ENCODE measurements around the gene ATXN3. TPM values are rescaled to one million over a fixed set of nuclear protein-coding genes. Genes with fewer than 3 reads are reported as not detected.

The ATXN3 gene
- polyA plus RNA-seq, 1 of the 3 experiments (the other 2 are of a cell fraction), result 10.2 TPM

DNA sequence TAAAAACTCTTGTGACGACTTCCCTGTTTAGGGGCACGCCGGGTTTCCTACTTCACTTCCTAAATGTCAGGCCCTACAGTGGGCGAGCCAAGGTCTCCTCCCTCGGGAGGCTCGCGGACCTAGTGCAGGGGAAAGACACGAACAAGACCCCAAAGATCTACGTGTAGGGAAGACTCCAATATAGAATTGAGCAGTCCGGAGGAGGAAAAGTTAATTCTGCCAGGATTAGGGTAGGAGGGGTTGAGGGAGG lies 564 bp downstream of the ATXN3 start:
- WGBS (ENCODE audit: low lambda C conversion rate), result 0% methylated on average over 10 of the region's 10 CpGs

DNA sequence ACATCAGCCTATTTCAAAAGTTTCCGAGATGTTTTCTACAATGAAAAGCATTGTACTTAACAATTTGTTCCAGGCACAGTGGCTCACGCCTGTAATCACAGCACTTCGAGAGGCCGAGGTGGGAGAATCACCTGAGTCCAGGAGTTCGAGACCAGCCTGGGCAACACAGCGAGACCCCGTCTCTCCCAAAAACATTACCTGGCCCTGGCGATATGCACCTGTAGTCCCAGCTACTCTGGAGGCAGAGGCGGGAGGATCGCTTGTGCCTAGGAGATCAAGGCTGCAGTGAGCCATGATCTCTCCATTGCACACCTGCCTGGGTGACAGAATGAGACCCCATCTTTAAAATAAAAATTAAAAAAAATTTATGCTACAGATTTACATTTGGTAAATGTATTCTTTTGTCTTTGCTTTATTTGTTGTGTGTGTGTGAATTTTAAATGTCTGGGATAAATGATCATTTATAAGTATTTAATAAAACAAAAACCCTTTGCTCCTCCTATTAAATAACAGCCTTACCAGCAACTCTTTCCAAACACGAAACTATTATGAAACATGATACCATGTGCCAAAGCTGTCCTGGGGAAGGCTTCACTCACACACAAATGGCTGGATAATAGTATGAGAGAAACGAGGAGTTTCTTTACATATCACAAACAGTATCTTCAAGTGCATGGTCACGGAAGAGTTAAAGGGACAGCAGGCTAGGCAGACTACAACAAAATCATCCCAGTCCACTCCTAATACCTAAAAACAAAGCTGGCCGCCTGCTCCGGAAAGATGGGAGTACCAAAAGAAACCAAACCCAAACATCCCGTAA lies 1.1 kb downstream of the ATXN3 start:
- POLR2A ChIA-PET, result interaction anchor here (2.2 to 3.7 kb wide), 2 partner anchors 16 to 65 kb away, joined by 13 to 47 read pairs; partner anchors contain the start of genes CPSF2, NDUFB1 and TRIP11
- H4K20me1 ChIP-seq (ENCODE audit: insufficient read depth), result peaks cover 7% of the 10 kb centered on the region; the same call in 1 of the 2 replicates
- peak overlapping the region; percentile 67 to 82 for H3K4me3 ChIP-seq (ENCODE audit: low read depth in 2 of 2, low read length in 1 of 2)
- DNase-seq, result no peak
- CTCF ChIA-PET, result interaction anchor here (1.2 to 4.0 kb wide), 3 partner anchors 12 to 91 kb away, joined by 3 to 100 read pairs (median 9); partner anchors contain the start of genes CPSF2 and NDUFB1
- H2AFZ ChIP-seq (ENCODE audit: low read depth), result peak overlapping the region; percentile 75
- 54% methylated on average over 13 of the region's 16 CpGs for WGBS (ENCODE audit: low lambda C conversion rate)
- peak overlapping the region; percentile 85 for H3K9ac ChIP-seq
- H3K4me1 ChIP-seq (ENCODE audit: control insufficient read depth in 1 of 2, insufficient read depth in 2 of 2, low read depth in 1 of 2, low read length in 1 of 2), result peaks cover 3 to 4% of the 10 kb centered on the region in 2 experiments; a peak in 2 of 4 replicates
- peak overlapping the region; percentile 73 for H3K4me2 ChIP-seq
- H3K9me3 ChIP-seq, result no peaks in the 10 kb centered on the region
- TF ChIP-seq TEAD4 (IDR thresholded peaks at IDR 0.05; ENCODE audit: borderline replicate concordance, insufficient read depth) (no peak), CHD2 (IDR thresholded peaks at IDR 0.05; ENCODE audit: low read length, partially characterized antibody) (no peak), SIN3A (IDR thresholded peaks at IDR 0.05; ENCODE audit: borderline replicate concordance, low read depth, low read length) (0 out of 2 replicates have a peak, but pooled peaks have one; percentile 45), TCF12 (IDR thresholded peaks at IDR 0.05) (no peak), JUND (IDR thresholded peaks at IDR 0.05) (no peak), MXI1 (IDR thresholded peaks at IDR 0.05; ENCODE audit: low read depth, low read length) (0 out of 2 replicates have a peak, but pooled peaks have one; percentile 5)
- TF ChIP-seq, protein P1, sequence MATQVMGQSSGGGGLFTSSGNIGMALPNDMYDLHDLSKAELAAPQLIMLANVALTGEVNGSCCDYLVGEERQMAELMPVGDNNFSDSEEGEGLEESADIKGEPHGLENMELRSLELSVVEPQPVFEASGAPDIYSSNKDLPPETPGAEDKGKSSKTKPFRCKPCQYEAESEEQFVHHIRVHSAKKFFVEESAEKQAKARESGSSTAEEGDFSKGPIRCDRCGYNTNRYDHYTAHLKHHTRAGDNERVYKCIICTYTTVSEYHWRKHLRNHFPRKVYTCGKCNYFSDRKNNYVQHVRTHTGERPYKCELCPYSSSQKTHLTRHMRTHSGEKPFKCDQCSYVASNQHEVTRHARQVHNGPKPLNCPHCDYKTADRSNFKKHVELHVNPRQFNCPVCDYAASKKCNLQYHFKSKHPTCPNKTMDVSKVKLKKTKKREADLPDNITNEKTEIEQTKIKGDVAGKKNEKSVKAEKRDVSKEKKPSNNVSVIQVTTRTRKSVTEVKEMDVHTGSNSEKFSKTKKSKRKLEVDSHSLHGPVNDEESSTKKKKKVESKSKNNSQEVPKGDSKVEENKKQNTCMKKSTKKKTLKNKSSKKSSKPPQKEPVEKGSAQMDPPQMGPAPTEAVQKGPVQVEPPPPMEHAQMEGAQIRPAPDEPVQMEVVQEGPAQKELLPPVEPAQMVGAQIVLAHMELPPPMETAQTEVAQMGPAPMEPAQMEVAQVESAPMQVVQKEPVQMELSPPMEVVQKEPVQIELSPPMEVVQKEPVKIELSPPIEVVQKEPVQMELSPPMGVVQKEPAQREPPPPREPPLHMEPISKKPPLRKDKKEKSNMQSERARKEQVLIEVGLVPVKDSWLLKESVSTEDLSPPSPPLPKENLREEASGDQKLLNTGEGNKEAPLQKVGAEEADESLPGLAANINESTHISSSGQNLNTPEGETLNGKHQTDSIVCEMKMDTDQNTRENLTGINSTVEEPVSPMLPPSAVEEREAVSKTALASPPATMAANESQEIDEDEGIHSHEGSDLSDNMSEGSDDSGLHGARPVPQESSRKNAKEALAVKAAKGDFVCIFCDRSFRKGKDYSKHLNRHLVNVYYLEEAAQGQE (IDR thresholded peaks at IDR 0.05; ENCODE audit: low read depth, low read length), result no peak
- TF ChIP-seq, protein P2, sequence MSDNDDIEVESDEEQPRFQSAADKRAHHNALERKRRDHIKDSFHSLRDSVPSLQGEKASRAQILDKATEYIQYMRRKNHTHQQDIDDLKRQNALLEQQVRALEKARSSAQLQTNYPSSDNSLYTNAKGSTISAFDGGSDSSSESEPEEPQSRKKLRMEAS (IDR thresholded peaks at IDR 0.05; ENCODE audit: low read depth), result no peak; the same call in 1 of the 2 replicates
- H3K79me2 ChIP-seq (ENCODE audit: insufficient read depth), result peaks cover 52% of the 10 kb centered on the region
- peaks cover 5% of the 10 kb centered on the region for H3F3A ChIP-seq (replicated peaks; ENCODE audit: insufficient read depth)
- no peaks in the 10 kb centered on the region for H3K27me3 ChIP-seq (ENCODE audit: insufficient read depth)
- peak overlapping the region; percentile 89 to 90 for H3K27ac ChIP-seq (ENCODE audit: low read depth in 2 of 2, low read length in 1 of 2)
- no peaks in the 10 kb centered on the region for H3K9me2 ChIP-seq
- H3K36me3 ChIP-seq (replicated peaks in 1 of 2; ENCODE audit: control insufficient read depth in 1 of 2, insufficient read depth in 2 of 2, low read length in 1 of 2), result no peaks in the 10 kb centered on the region

More for the DNA sequence above, 564 bp downstream of the ATXN3 start:
- H3K27ac ChIP-seq (ENCODE audit: low read depth in 2 of 2, low read length in 1 of 2), result peak overlapping the region; percentile 89 to 90
- H3K79me2 ChIP-seq (ENCODE audit: insufficient read depth), result peaks cover 47% of the 10 kb centered on the region
- TF ChIP-seq EZH2phosphoT487 (IDR thresholded peaks at IDR 0.05; ENCODE audit: borderline replicate concordance, low read depth) (no peak), FOXM1 (IDR thresholded peaks at IDR 0.05; ENCODE audit: low read depth) (no peak), MXI1 (IDR thresholded peaks at IDR 0.05; ENCODE audit: low read depth, low read length) (peak; percentile 8; the same call in 1 of the 2 replicates)
- DNase-seq, result no peak
- peak overlapping the region; percentile 73 for H3K4me2 ChIP-seq
- H3K27me3 ChIP-seq (ENCODE audit: insufficient read depth), result no peaks in the 10 kb centered on the region
- peaks cover 5% of the 10 kb centered on the region; the same call in 1 of the 2 replicates for H4K20me1 ChIP-seq (ENCODE audit: insufficient read depth)
- CTCF ChIA-PET, result interaction anchor here (0.7 to 4.0 kb wide), 5 partner anchors 12 to 91 kb away, joined by 3 to 100 read pairs (median 9); partner anchors contain the start of genes CPSF2 and NDUFB1
- H3K4me3 ChIP-seq (ENCODE audit: low read depth in 2 of 2, low read length in 1 of 2), result peak overlapping the region; percentile 67 to 82
- H3K9me3 ChIP-seq, result no peaks in the 10 kb centered on the region
- no peaks in the 10 kb centered on the region for H3K36me3 ChIP-seq (replicated peaks in 1 of 2; ENCODE audit: control insufficient read depth in 1 of 2, insufficient read depth in 2 of 2, low read length in 1 of 2)
- peak overlapping the region; percentile 75 for H2AFZ ChIP-seq (ENCODE audit: low read depth)
- POLR2A ChIA-PET, result interaction anchor here (2.2 to 3.7 kb wide), 2 partner anchors 16 to 66 kb away, joined by 13 to 47 read pairs; partner anchors contain the start of genes CPSF2, NDUFB1 and TRIP11
- H3K9me2 ChIP-seq, result no peaks in the 10 kb centered on the region
- peaks cover 5% of the 10 kb centered on the region for H3F3A ChIP-seq (replicated peaks; ENCODE audit: insufficient read depth)
- H3K4me1 ChIP-seq (ENCODE audit: control insufficient read depth in 1 of 2, insufficient read depth in 2 of 2, low read depth in 1 of 2, low read length in 1 of 2), result peaks cover 3 to 4% of the 10 kb centered on the region in 2 experiments; a peak in 2 of 4 replicates
- peak overlapping the region; percentile 85 for H3K9ac ChIP-seq
